ENCODE results near the gene BACH2. TPM values are rescaled to one million over a fixed set of nuclear protein-coding genes. Genes with fewer than 3 reads are reported as not detected.

The BACH2 gene
- polyA plus RNA-seq, 1 experiment = 2.2 TPM

- no peak for DNase-seq (ENCODE audit: low read depth, low spot score)
- ChIA-PET CTCF (no interaction called here), POLR2A (no interaction called here)
Measured at GRCh38 chr6:89992818-89993217, 303.8 kb downstream of the BACH2 start.

DNA sequence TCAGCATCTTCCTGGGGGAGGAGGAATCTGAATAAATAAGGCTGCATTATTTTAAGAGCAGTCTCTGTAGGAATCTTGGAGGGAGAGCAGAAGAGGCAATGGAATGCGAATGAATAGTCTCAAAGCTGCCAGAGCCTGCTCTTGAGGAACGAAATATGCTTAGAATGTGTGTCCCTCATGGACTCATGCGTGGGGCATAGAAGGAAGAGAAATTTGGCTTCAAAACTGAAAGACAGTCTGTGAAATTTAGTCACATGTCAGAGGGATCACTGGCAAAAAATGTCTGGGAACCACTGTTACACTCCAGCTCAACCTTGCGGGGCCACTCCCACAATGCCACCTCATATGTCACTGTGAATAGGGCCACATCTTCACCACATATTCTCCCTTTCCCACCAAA is 306.9 kb downstream of the BACH2 start:
- Histone ChIP-seq H3K27me3 (ENCODE audit: control insufficient read depth, insufficient read depth, low read length) (no peaks in the 10 kb centered on the region), H3K9me3 (ENCODE audit: control insufficient read depth, insufficient read depth, low read length) (no peaks in the 10 kb centered on the region), H3K4me3 (ENCODE audit: low read depth, low read length) (no peak overlapping the region), H3K27ac (ENCODE audit: low read depth, low read length) (peak overlapping the region; percentile 66)
- DNase-seq (ENCODE audit: low read depth, low spot score) = peak; percentile 55
- TF ChIP-seq, protein P1, sequence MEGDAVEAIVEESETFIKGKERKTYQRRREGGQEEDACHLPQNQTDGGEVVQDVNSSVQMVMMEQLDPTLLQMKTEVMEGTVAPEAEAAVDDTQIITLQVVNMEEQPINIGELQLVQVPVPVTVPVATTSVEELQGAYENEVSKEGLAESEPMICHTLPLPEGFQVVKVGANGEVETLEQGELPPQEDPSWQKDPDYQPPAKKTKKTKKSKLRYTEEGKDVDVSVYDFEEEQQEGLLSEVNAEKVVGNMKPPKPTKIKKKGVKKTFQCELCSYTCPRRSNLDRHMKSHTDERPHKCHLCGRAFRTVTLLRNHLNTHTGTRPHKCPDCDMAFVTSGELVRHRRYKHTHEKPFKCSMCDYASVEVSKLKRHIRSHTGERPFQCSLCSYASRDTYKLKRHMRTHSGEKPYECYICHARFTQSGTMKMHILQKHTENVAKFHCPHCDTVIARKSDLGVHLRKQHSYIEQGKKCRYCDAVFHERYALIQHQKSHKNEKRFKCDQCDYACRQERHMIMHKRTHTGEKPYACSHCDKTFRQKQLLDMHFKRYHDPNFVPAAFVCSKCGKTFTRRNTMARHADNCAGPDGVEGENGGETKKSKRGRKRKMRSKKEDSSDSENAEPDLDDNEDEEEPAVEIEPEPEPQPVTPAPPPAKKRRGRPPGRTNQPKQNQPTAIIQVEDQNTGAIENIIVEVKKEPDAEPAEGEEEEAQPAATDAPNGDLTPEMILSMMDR (IDR thresholded peaks at IDR 0.05; ENCODE audit: low read depth, low read length) = no peak
- POLR2A ChIA-PET = interaction anchor here (0.6 kb wide), 1 partner anchor 229 kb away, joined by 5 read pairs; no protein-coding TSS in a partner anchor
- CTCF ChIA-PET = interaction anchor here (0.6 to 3.4 kb wide), 2 partner anchors 49 to 57 kb away, joined by 10 to 15 read pairs; no protein-coding TSS in a partner anchor

More at GRCh38 chr6:89992818-89993217, 303.8 kb downstream of the BACH2 start:
- Histone ChIP-seq H3K27ac (ENCODE audit: low read depth, low read length) (no peak overlapping the region), H3K9me3 (ENCODE audit: control insufficient read depth, insufficient read depth, low read length) (no peaks in the 10 kb centered on the region), H3K4me3 (ENCODE audit: low read depth, low read length) (no peak overlapping the region), H3K27me3 (ENCODE audit: control insufficient read depth, insufficient read depth, low read length) (no peaks in the 10 kb centered on the region)
- TF ChIP-seq, protein P1 (IDR thresholded peaks at IDR 0.05; ENCODE audit: low read depth, low read length) = no peak

DNA sequence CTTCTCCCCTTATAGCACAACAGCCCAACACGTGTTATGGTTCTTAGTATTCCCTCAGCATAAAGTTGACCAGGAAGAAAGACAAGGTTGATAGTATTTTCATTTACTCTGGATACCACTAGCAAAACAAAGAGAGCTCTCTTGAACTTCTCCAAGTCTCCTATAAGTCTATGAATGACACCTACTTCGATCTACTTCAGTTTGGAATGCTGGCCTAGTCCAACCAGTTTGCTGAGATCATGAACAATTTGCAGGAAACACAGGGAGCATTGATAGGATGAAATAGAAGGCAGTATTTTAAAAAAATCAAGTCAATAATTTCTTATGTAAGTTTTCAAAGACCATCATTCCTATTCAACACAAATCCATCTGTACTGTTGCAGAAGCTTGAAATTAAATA is 308.8 kb downstream of the BACH2 start:
- POLR2A ChIA-PET = interaction anchor here (1.1 to 2.6 kb wide), 2 partner anchors 10 to 21 kb away, joined by 3 to 19 read pairs; no protein-coding TSS in a partner anchor
- Histone ChIP-seq H3K27ac (ENCODE audit: low read depth, low read length) (no peak overlapping the region), H3K4me3 (ENCODE audit: low read depth, low read length) (no peak overlapping the region), H3K9me3 (ENCODE audit: control insufficient read depth, insufficient read depth, low read length) (no peaks in the 10 kb centered on the region), H3K27me3 (ENCODE audit: control insufficient read depth, insufficient read depth, low read length) (no peaks in the 10 kb centered on the region)
- no peak for DNase-seq (ENCODE audit: low read depth, low spot score)
- TF ChIP-seq, protein P1 (IDR thresholded peaks at IDR 0.05; ENCODE audit: low read depth, low read length) = no peak
- CTCF ChIA-PET = interaction anchor here (0.6 to 3.4 kb wide), 3 partner anchors 47 to 405 kb away, joined by 3 to 15 read pairs (median 12); no protein-coding TSS in a partner anchor

GRCh38 chr6:89987140-89987539 is 309.5 kb downstream of the BACH2 start:
- no peaks in the 10 kb centered on the region for H3K27me3 ChIP-seq (ENCODE audit: control insufficient read depth, insufficient read depth, low read length)
- CTCF ChIA-PET = interaction anchor here (1.5 to 3.4 kb wide), 4 partner anchors 10 to 406 kb away, joined by 4 to 15 read pairs (median 8); no protein-coding TSS in a partner anchor
- DNase-seq (ENCODE audit: low read depth, low spot score) = no peak
- H3K4me3 ChIP-seq (ENCODE audit: low read depth, low read length) = no peak overlapping the region
- H3K9me3 ChIP-seq (ENCODE audit: control insufficient read depth, insufficient read depth, low read length) = no peaks in the 10 kb centered on the region
- TF ChIP-seq, protein P1 (IDR thresholded peaks at IDR 0.05; ENCODE audit: low read depth, low read length) = no peak
- POLR2A ChIA-PET = interaction anchor here (0.6 to 2.6 kb wide), 4 partner anchors 10 to 297 kb away, joined by 3 to 19 read pairs (median 6); no protein-coding TSS in a partner anchor
- H3K27ac ChIP-seq (ENCODE audit: low read depth, low read length) = peak overlapping the region; percentile 94

DNA sequence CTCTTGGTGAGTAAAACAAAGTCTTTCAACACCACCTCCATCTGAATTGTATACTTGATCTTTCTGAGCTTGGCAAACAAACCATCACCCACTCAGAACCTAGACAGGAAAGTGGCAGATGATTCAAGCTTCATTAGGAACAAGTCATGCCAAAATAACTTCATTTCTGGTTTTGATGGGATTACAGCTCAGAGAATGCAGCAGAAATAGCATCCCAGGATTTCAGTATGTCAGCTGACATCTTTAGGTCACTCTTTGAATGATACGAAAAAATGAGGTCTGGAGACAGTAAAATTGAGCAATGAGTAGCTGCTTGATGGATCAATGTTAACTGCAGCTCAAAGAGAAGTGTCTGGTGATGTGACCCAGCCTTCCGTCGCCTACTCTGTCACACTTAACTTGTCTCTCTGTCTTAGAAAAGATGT is 310.0 kb downstream of the BACH2 start:
- Histone ChIP-seq H3K27me3 (ENCODE audit: control insufficient read depth, insufficient read depth, low read length) (no peaks in the 10 kb centered on the region), H3K9me3 (ENCODE audit: control insufficient read depth, insufficient read depth, low read length) (no peaks in the 10 kb centered on the region), H3K4me3 (ENCODE audit: low read depth, low read length) (no peak overlapping the region), H3K27ac (ENCODE audit: low read depth, low read length) (peak overlapping the region; percentile 94)
- ChIA-PET CTCF (interaction anchor here (0.6 to 3.4 kb wide), 7 partner anchors 9 to 406 kb away, joined by 3 to 15 read pairs (median 4); no protein-coding TSS in a partner anchor), POLR2A (interaction anchor here (0.5 to 2.6 kb wide), 7 partner anchors 9 to 382 kb away, joined by 3 to 47 read pairs (median 4); no protein-coding TSS in a partner anchor)
- peak; percentile 47 for DNase-seq (ENCODE audit: low read depth, low spot score)
- TF ChIP-seq, protein P1 (IDR thresholded peaks at IDR 0.05; ENCODE audit: low read depth, low read length) = no peak

Measured in AG04450 (cell line).